GM21717 (cell line): Measurements from ENCODE around the gene ZBTB12.
A peak's percentile ranks its signal among the peaks of the same experiment; 100 is the strongest.
"Not testable (repeated sequence)": the region's sequence is repeated elsewhere in the genome, so short reads cannot be mapped to it uniquely, and the experiment has no call there.

Source experiments
- ATAC-seq: cut with Tn5 transposase; IDR thresholded peaks from one replicate; pipeline ENCODE4 v1.9.1; 2021; ENCODE audit warnings: mild to moderate bottlenecking, moderate library complexity; ENCODE audit not compliant: unreplicated experiment

ZBTB12 gene

DNA sequence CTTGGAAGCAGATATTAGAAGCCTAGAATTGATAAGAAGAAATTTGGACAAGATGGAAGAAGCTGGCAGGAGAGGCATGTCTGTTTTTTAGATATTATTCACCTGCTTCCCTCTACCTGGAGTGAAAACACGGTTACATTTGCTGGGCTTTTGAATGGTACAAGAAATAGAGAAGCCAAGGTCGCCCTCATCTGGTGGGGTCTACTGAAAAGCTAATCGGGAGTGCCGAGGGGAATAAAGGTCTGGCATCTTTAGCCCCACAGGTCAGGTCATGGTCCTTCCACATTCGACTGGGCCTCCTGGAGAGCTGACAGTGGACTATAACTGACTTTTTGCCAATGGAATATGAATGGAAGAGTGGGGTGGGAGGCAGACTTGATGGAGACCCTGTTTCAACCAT, 21.1 kb upstream of the ZBTB12 start:
- ATAC-seq, result no peak

GRCh38 chr6:31920811-31921210, 18.9 kb upstream of the ZBTB12 start:
- ATAC-seq, result no peak

- no peak for ATAC-seq
Observed at GRCh38 chr6:31919624-31920303, 17.9 kb upstream of the ZBTB12 start.

- no peak for ATAC-seq
Observed at GRCh38 chr6:31918069-31918720, 16.3 kb upstream of the ZBTB12 start.

DNA sequence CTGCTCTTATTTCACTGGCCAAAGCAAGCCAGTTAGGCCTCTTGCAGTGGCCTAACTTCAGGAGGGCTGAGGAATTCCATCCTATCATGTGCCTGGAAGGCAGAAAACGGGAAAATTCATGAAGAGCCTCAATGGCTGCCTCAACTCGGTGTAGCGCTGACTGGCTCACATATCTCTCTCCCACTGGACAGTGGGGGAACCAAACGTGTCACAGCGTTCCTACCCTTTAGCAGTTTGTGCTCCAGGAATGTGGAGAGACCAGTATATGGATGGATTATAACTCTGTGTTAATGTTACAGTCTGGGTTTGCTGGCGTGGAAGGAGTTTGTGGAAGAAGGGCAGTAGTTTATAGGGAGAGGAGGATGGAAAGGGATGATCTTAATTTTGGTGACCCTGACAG, 13.9 kb upstream of the ZBTB12 start:
- ATAC-seq, result no peak

- ATAC-seq, result no peak
Observed at GRCh38 chr6:31915351-31915750, 13.5 kb upstream of the ZBTB12 start.

DNA sequence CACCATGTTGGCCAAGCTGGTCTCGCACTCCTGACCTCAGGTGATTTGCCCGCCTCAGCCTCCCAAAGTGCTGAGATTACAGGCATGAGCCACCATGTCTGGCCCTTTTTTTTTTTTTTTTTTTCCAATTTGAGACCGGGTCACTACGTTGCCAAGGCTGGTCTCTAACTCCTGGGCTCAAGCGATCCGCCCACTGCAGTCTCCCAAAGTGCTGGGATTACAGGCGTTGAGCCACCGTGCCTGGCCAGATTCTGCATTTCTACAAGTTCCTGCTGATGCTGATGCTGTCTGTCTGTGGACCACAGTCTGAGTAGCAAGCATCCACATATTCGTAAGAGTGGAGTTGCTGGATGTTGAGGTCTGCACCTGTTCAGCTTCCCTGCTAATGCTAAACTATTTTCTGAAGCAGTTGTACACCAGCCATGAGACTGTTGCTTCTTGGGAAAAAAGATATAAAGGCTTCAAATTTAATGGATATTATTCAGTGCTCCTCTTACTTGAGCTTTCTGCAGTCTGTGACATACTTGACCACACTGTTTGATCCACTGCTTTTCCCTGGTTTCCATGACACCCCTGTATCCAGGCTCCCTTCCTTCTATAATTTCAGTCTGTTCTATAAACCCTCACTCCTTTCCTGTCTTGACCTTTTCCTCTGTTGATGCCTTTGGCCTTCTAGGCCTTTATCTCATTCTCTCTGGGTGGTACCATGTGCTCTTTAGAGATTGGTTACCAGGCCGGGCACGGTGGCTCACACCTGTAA, 10.1 kb upstream of the ZBTB12 start:
- ATAC-seq, result no peak

DNA sequence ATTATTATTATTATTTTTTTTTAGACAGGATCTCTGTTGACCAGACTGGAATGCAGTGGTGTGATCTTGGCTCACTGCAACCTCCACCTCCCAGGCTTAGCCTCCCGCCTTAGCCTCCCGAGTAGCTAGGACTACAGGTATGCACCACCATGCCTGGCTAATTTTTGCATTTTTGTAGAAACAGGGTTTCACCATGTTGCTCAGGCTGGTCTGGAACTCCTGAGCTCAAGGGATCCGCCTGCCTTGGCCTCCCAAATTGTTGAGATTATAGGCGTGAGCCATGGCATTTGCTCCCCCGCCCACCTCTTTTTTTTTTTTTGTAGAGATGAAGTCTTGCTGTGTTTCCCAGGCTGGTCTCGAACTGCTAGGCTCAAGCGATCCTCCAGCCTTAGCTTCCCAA, 7.4 kb upstream of the ZBTB12 start:
- not testable (repeated sequence) for ATAC-seq

- peak; percentile 79 for ATAC-seq
Observed at GRCh38 chr6:31908791-31909190, 6.9 kb upstream of the ZBTB12 start.

GRCh38 chr6:31908255-31908654, 6.4 kb upstream of the ZBTB12 start:
- not testable (repeated sequence) for ATAC-seq

DNA sequence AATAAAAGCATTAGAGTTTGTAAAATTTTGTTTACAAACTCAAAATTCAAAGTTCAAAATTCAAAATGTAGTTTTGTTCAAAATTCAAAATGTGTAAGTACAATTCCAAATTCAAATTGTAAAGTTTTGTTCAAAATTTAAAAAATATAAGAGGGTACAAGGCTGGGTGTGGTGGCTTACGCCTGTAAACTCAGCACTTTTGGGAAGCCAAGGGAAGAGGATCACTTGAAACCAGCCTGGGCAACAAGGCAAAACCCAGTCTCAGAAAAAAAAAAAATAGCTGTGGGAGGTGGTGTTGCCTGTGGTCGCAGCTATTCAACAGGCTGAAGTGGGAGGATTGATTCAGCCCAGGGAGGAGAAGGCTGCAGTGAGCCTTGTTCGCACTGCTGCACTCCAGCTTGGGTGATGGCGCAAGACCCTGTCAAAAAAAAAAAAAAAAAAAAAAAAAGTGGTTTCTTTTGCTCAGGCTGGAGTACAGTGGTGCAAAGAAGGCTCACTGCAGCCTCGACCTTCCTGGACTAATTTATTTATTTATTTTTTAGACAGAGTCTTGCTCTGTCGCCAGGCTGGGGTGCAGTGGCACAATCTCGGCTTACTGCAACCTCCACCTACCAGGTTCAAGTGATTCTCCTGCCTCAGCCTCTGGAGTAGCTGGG, 5.4 kb upstream of the ZBTB12 start:
- ATAC-seq, result no peak

DNA sequence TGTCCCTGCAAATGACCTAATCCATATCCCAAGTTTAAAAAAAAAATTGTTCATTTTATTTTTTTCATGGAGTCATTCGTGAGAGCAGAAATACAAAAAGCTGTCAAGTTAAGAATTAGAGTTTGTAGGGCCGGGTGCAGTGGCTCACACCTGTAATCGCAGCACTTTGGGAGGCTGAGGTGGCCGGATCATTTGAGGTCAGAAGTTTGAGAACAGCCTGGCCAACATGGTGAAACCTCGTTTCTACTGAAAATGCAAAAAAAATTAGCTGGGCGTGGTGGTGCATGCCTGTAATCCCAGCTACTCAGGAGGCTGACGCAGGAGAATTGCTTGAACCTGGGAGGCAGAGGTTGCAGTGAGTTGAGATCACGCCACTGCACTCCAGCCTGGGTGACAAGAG, 4.8 kb upstream of the ZBTB12 start:
- ATAC-seq, result not testable (repeated sequence)

DNA sequence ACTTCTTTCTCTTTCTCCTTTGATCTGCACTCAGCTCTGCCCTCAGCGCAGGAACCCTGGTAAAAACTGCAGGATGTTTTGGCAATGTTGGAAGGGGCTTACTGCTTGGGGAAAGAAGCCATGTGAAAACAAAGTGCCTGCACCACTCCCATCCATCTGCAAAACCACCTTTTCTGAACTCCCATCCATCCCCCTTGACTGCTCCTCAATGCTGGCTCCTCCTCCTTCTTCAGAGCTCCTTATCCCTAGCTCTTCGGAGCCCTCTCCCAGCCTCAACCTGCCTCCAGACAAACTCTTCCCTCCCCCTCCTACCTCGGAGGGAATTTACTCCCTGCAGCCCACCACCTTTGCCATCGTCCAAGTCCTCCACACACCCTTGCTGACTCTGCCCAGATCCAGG, 4.2 kb upstream of the ZBTB12 start:
- no peak for ATAC-seq

GRCh38 chr6:31905041-31905440, 3.2 kb upstream of the ZBTB12 start:
- ATAC-seq, result no peak

DNA sequence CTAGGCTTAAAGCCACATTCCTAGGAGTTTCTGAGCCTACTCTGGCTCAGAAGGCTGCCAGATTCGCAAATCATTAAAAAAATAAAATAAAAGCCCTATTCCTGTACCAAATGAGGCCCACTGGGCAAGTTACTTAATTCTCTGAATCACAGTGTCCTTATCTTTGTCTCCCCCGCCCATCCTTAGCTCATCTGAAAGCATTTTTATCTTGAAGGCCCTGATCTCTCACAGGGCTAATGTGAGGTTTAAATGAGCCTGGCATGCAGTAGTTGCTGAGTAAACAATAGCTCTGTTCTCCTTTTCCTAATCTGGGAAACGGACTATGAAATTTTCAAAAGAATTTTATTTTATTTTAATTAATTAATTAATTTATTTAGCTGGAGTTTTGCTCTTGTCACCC, 2.1 kb upstream of the ZBTB12 start:
- no peak for ATAC-seq

DNA sequence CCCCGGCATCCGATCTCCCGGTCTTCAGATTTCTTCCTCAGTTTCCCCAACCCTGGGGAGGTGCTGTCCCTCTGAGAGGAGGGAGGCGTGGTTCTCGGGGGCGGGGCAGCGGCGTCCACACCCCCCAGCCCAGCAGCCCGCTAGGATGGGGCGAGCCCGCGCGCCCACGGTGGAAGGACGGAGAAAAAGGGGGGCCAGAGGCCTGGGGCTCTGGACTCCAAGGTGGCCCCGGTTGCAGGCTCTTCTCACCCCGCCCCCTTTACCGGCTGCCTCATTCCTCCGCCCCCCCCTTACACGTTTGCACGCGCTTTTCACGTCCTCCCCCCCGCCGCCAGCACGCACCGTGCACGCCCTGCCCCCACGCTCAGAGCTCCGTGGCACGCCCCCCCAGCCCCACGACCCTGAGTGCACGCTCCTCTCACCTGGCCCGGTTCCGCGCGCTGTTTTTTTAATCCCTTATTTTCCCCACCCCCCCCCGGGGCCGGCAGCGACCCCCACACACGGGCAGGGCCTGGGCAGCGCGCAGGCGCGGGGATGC, 402 bp downstream of the ZBTB12 start:
- no peak for ATAC-seq

DNA sequence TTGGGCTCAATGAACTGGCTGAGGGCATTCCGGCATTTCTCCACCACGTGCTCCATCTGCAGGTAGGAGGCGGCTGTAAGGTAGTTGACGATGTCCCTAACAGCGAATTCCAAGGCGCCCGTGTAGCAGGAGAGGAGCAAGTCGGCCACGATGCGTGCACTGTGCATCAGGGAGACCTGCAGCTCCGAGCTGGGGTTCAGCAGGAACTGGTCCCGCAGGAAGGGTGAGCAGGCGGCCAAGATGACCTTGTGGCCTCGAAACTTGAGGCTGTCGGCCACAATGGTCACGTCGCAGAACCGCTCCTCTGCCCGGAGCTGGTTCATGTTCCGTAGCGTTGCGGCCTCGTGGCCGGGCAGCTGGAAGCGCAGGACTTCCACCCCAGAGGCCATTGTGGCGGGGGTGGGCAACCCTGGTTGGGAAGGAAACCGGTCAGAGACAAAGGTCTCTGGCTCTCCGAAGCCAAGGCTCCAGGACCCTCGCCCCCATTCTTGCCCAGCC, 920 bp downstream of the ZBTB12 start:
- no peak for ATAC-seq

- no peak for ATAC-seq
Observed at GRCh38 chr6:31899882-31900722, 1.8 kb downstream of the ZBTB12 start.

DNA sequence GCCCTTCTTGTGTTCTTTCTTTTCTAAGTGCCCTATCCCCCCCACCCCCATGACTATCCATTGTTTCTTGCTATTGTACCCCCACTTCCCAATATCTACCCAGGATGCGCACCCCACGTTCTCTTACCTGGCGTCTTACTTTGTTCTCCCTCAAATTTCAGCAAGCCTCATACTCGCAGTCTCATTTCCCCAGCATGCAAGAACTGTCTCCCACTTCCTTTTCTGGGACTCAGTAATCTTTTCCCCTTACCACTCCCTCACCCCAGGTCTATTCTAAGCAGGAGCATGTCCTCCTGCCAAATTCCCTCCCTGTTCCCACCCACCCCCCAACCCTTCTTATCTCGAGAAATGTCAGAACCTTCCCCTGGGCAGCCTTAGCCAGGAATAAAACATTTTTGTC, 2.7 kb downstream of the ZBTB12 start:
- ATAC-seq, result no peak

DNA sequence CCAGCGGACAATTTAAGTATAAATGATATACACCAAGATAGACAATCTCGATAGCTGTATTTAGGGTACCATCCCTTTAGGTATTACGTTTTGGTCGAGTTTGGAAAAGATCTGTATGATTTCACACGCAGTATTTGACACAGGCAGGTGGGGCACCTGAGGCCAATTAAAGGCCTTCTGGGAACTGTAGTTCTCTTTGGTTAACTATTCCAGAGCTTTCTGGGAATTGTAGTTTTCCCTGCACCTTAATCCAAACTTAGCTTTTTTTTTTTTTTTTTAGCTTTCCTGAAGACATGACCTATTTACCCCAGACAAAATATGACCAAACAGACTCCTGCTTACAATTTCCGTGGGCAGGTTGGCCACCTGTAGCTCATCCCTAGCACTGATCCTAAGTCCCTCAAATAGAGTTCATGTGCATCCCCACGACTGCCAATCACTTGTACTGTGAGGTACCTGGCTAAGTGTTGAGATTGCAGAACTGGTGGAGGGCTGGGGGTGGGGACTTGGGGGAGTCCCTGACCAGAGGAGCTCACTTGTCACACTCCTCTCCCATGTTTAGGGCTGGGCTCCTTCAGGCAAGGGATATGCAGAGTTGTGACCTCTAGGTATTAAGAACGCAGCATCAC, 3.4 kb downstream of the ZBTB12 start:
- ATAC-seq, result no peak
